ENCODE measurements around the gene DISC1. TPM values are rescaled to one million over a fixed set of nuclear protein-coding genes. Genes with fewer than 3 reads are reported as not detected.
A peak's percentile ranks its signal among the peaks of the same experiment; 100 is the strongest.
"Not testable (repeated sequence)": the region's sequence is repeated elsewhere in the genome, so short reads cannot be mapped to it uniquely, and the experiment has no call there.

The DISC1 gene
- total and polyA plus RNA-seq, 2 experiments from 2014 or later, result 0.43 to 1.2 TPM

GRCh38 chr1:231776757-231777062 lies 150.1 kb downstream of the DISC1 start:
- H3K9ac ChIP-seq, result no peak overlapping the region
- H3F3A ChIP-seq (ENCODE audit: insufficient read depth), result 0 out of 2 replicates have a peak, but pooled peaks cover 12% of the 10 kb centered on the region
- H3K9me2 ChIP-seq (ENCODE audit: insufficient read depth), result no peaks in the 10 kb centered on the region
- H3K4me2 ChIP-seq (ENCODE audit: unreplicated experiment), result no peak overlapping the region
- WGBS, 2 experiments (ENCODE audit: low coverage in 1 of 2, low lambda C conversion rate in 2 of 2, missing lambda C conversion rate in 2 of 2), result 74 to 77% methylated on average over 5 of the region's 5 CpGs
- no peak overlapping the region for H3K27ac ChIP-seq
- no peaks in the 10 kb centered on the region for H3K9me3 ChIP-seq (ENCODE audit: low read depth)
- in situ Hi-C loops (cut with MboI), result no loop called here
- peaks cover 19% of the 10 kb centered on the region for H3K4me1 ChIP-seq (ENCODE audit: insufficient read depth)
- TF ChIP-seq EZH2 (IDR thresholded peaks at IDR 0.05; ENCODE audit: insufficient read depth, poor library complexity, severe bottlenecking), result no peak
- TF ChIP-seq EZH2phosphoT487 (IDR thresholded peaks at IDR 0.05; ENCODE audit: insufficient read depth, low read depth), result no peak
- H4K20me1 ChIP-seq (ENCODE audit: insufficient read depth), result no peaks in the 10 kb centered on the region
- 0 out of 2 replicates have a peak overlapping the region, but pooled peaks have one; percentile 3 for H2AFZ ChIP-seq
- H3K4me3 ChIP-seq, result no peak overlapping the region
- no peaks in the 10 kb centered on the region for H3K27me3 ChIP-seq (replicated peaks; ENCODE audit: insufficient read depth)
- no peak for DNase-seq
- no peaks in the 10 kb centered on the region for H3K79me2 ChIP-seq (ENCODE audit: insufficient read depth)
- H3K36me3 ChIP-seq (ENCODE audit: low read depth), result no peaks in the 10 kb centered on the region

- no peak overlapping the region for H3K4me3 ChIP-seq
- no peak overlapping the region for H3K27ac ChIP-seq
- peak overlapping the region; percentile 43; the same call in 1 of the 2 replicates for H2AFZ ChIP-seq
- no peak overlapping the region for H3K9ac ChIP-seq
- H3K9me3 ChIP-seq (ENCODE audit: low read depth), result no peaks in the 10 kb centered on the region
- no peak overlapping the region for H3K4me2 ChIP-seq (ENCODE audit: unreplicated experiment)
- H3K27me3 ChIP-seq (replicated peaks; ENCODE audit: insufficient read depth), result no peaks in the 10 kb centered on the region
- no peaks in the 10 kb centered on the region for H3K36me3 ChIP-seq (ENCODE audit: low read depth)
- H3K9me2 ChIP-seq (ENCODE audit: insufficient read depth), result no peaks in the 10 kb centered on the region
- no peak for TF ChIP-seq EZH2 (IDR thresholded peaks at IDR 0.05; ENCODE audit: insufficient read depth, poor library complexity, severe bottlenecking)
- no peak for TF ChIP-seq EZH2phosphoT487 (IDR thresholded peaks at IDR 0.05; ENCODE audit: insufficient read depth, low read depth)
- H3K4me1 ChIP-seq (ENCODE audit: insufficient read depth), result peaks cover 25% of the 10 kb centered on the region
- 0 out of 2 replicates have a peak, but pooled peaks cover 12% of the 10 kb centered on the region for H3F3A ChIP-seq (ENCODE audit: insufficient read depth)
- no peaks in the 10 kb centered on the region for H4K20me1 ChIP-seq (ENCODE audit: insufficient read depth)
- WGBS, 2 experiments (ENCODE audit: low coverage in 1 of 2, low lambda C conversion rate in 2 of 2, missing lambda C conversion rate in 2 of 2), result 71 to 72% methylated on average over 9 of the region's 9 CpGs
- DNase-seq, result peak; percentile 25
- no peaks in the 10 kb centered on the region for H3K79me2 ChIP-seq (ENCODE audit: insufficient read depth)
- in situ Hi-C loops (cut with MboI), result no loop called here
Measured at GRCh38 chr1:231778009-231778719, 151.6 kb downstream of the DISC1 start.

- Histone ChIP-seq H4K20me1 (ENCODE audit: insufficient read depth) (no peaks in the 10 kb centered on the region), H3K4me2 (ENCODE audit: unreplicated experiment) (no peak overlapping the region), H3K9me3 (ENCODE audit: low read depth) (no peaks in the 10 kb centered on the region), H3K4me3 (no peak overlapping the region), H3F3A (ENCODE audit: insufficient read depth) (0 out of 2 replicates have a peak, but pooled peaks cover 12% of the 10 kb centered on the region), H3K9me2 (ENCODE audit: insufficient read depth) (no peaks in the 10 kb centered on the region), H3K27me3 (replicated peaks; ENCODE audit: insufficient read depth) (no peaks in the 10 kb centered on the region), H3K4me1 (ENCODE audit: insufficient read depth) (peaks cover 25% of the 10 kb centered on the region), H3K9ac (no peak overlapping the region), H3K27ac (no peak overlapping the region), H3K79me2 (ENCODE audit: insufficient read depth) (no peaks in the 10 kb centered on the region), H3K36me3 (ENCODE audit: low read depth) (no peaks in the 10 kb centered on the region), H2AFZ (no peak overlapping the region)
- in situ Hi-C loops (cut with MboI), result no loop called here
- WGBS, 2 experiments (ENCODE audit: low coverage in 1 of 2, low lambda C conversion rate in 2 of 2, missing lambda C conversion rate in 2 of 2), result 97 to 98% methylated on average over 3 of the region's 3 CpGs
- TF ChIP-seq EZH2 (IDR thresholded peaks at IDR 0.05; ENCODE audit: insufficient read depth, poor library complexity, severe bottlenecking) (no peak), EZH2phosphoT487 (IDR thresholded peaks at IDR 0.05; ENCODE audit: insufficient read depth, low read depth) (no peak)
- DNase-seq, result no peak
Measured at GRCh38 chr1:231779081-231779480, 152.5 kb downstream of the DISC1 start.

- no peaks in the 10 kb centered on the region for H3K79me2 ChIP-seq (ENCODE audit: insufficient read depth)
- TF ChIP-seq EZH2 (IDR thresholded peaks at IDR 0.05; ENCODE audit: insufficient read depth, poor library complexity, severe bottlenecking) (no peak), EZH2phosphoT487 (IDR thresholded peaks at IDR 0.05; ENCODE audit: insufficient read depth, low read depth) (no peak)
- no peaks in the 10 kb centered on the region for H4K20me1 ChIP-seq (ENCODE audit: insufficient read depth)
- WGBS, 2 experiments (ENCODE audit: low coverage in 1 of 2, low lambda C conversion rate in 2 of 2, missing lambda C conversion rate in 2 of 2), result 54 to 57% methylated on average over 2 of the region's 2 CpGs
- H3K36me3 ChIP-seq (ENCODE audit: low read depth), result no peaks in the 10 kb centered on the region
- no peaks in the 10 kb centered on the region for H3K9me2 ChIP-seq (ENCODE audit: insufficient read depth)
- no peaks in the 10 kb centered on the region for H3K27me3 ChIP-seq (replicated peaks; ENCODE audit: insufficient read depth)
- no peaks in the 10 kb centered on the region for H3K9me3 ChIP-seq (ENCODE audit: low read depth)
- no peak overlapping the region for H2AFZ ChIP-seq
- H3K4me3 ChIP-seq, result no peak overlapping the region
- peaks cover 11% of the 10 kb centered on the region for H3K4me1 ChIP-seq (ENCODE audit: insufficient read depth)
- no peak overlapping the region for H3K27ac ChIP-seq
- H3K4me2 ChIP-seq (ENCODE audit: unreplicated experiment), result no peak overlapping the region
- H3F3A ChIP-seq (ENCODE audit: insufficient read depth), result 0 out of 2 replicates have a peak, but pooled peaks cover 5% of the 10 kb centered on the region
- DNase-seq, result peak; percentile 38
- in situ Hi-C loops (cut with MboI), result no loop called here
- no peak overlapping the region for H3K9ac ChIP-seq
Measured at GRCh38 chr1:231781892-231782291, 155.3 kb downstream of the DISC1 start.

GRCh38 chr1:231785073-231785472 lies 158.5 kb downstream of the DISC1 start:
- H3K9me2 ChIP-seq (ENCODE audit: insufficient read depth); H4K20me1 ChIP-seq (ENCODE audit: insufficient read depth); DNase-seq; H3K9me3 ChIP-seq (ENCODE audit: low read depth); H3K9ac ChIP-seq; H2AFZ ChIP-seq; H3K79me2 ChIP-seq (ENCODE audit: insufficient read depth); in situ Hi-C loops (cut with MboI); H3K4me2 ChIP-seq (ENCODE audit: unreplicated experiment); H3F3A ChIP-seq (ENCODE audit: insufficient read depth); H3K4me1 ChIP-seq (ENCODE audit: insufficient read depth); H3K36me3 ChIP-seq (ENCODE audit: low read depth); H3K27ac ChIP-seq; H3K27me3 ChIP-seq (replicated peaks; ENCODE audit: insufficient read depth); H3K4me3 ChIP-seq: not testable (repeated sequence)
- 78 to 88% methylated on average over 2 of the region's 2 CpGs for WGBS, 2 experiments (ENCODE audit: low coverage in 1 of 2, low lambda C conversion rate in 2 of 2, missing lambda C conversion rate in 2 of 2)

Measured in GM23248 (cell line).